CD4-positive, alpha-beta T cell (primary cell): ENCODE measurements around the gene HOXB8. TPM values are rescaled to one million over a fixed set of nuclear protein-coding genes. Genes with fewer than 3 reads are reported as not detected.

Experiments used
- ATAC-seq: fragments of 200-7000 bp; cut with Tn5 transposase; one replicate; pipeline ENCODE4 v1.10.0; 2022; ENCODE audit warnings: mild to moderate bottlenecking; ENCODE audit not compliant: poor library complexity
- CTCF ChIA-PET: fragments of 350-600 bp; sonication (Branson Sonifier 250); formaldehyde crosslinking; loops from one replicate; lab custom pipeline; 2021; ENCODE audit warnings: antibody characterized with exemption, inconsistent platforms; lab: Charles Lee
- POLR2A ChIA-PET: fragments of 350-600 bp; sonication (Branson Sonifier 250); formaldehyde crosslinking; loops from one replicate; lab custom pipeline; 2021; ENCODE audit warnings: antibody characterized with exemption, inconsistent platforms; lab: Charles Lee
- DNase-seq, 14 experiments: peaks; one replicate each; pipeline ENCODE4 v3.0.0-alpha.2; 2013 to 2020; ENCODE audit warnings: mixed read lengths in 2 of 14
- H3K27ac ChIP-seq, 2 donors: one replicate each; pipeline versions ENCODE4 v1.5.1 to v1.7.0; 2013; ENCODE audit warnings: low read length in 2 of 2, low read depth in 1 of 2, mild to moderate bottlenecking in 1 of 2
- H3K27me3 ChIP-seq, 2 experiments: 1 replicate in 1 of 2; 2 replicates in 1 of 2; pipeline versions ENCODE4 v1.6.1 to v1.7.0; 2013; ENCODE audit warnings: low read length in 2 of 2, control low read depth in 1 of 2, mild to moderate bottlenecking in 1 of 2, moderate library complexity in 1 of 2; ENCODE audit not compliant: insufficient read depth in 2 of 2, control insufficient read depth in 1 of 2
- H3K36me3 ChIP-seq: one replicate; pipeline ENCODE4 v1.6.1; 2013; ENCODE audit warnings: low read length, control low read depth; ENCODE audit not compliant: insufficient read depth
- H3K4me1 ChIP-seq: one replicate; pipeline ENCODE4 v1.6.1; 2013; ENCODE audit warnings: low read length, control low read depth; ENCODE audit not compliant: insufficient read depth
- H3K4me3 ChIP-seq: one replicate; pipeline ENCODE4 v1.5.1; 2013; ENCODE audit warnings: mild to moderate bottlenecking, low read length, moderate library complexity
- H3K9me3 ChIP-seq, 2 experiments: 1 replicate in 1 of 2; 2 replicates in 1 of 2; pipeline versions ENCODE4 v1.6.1 to v1.7.0; 2013; ENCODE audit warnings: low read length in 2 of 2, mild to moderate bottlenecking in 2 of 2, control low read depth in 1 of 2, moderate library complexity in 1 of 2; ENCODE audit not compliant: control insufficient read depth in 1 of 2, insufficient read depth in 1 of 2
- H3K27ac Mint-ChIP-seq: one replicate; pipeline ENCODE4 v1.8.0; 2020; ENCODE audit warnings: mixed read lengths
- H3K27me3 Mint-ChIP-seq: one replicate; pipeline ENCODE4 v1.8.0; 2021; ENCODE audit warnings: mixed read lengths
- H3K36me3 Mint-ChIP-seq: one replicate; pipeline ENCODE4 v1.8.0; 2021; ENCODE audit warnings: low read depth, mixed read lengths
- H3K4me1 Mint-ChIP-seq: one replicate; pipeline ENCODE4 v1.8.0; 2021; ENCODE audit warnings: low read depth, mixed read lengths
- H3K4me3 Mint-ChIP-seq: one replicate; pipeline ENCODE4 v1.8.0; 2020; ENCODE audit warnings: mild to moderate bottlenecking, mixed read lengths
- H3K9me3 Mint-ChIP-seq: one replicate; pipeline ENCODE4 v1.8.0; 2020; ENCODE audit warnings: mixed read lengths
- CTCF ChIP-seq: fragments of 200-600 bp; IDR thresholded peaks from one replicate; pipeline ENCODE4 v1.8.0; 2022; ENCODE audit warnings: antibody characterized with exemption, mild to moderate bottlenecking
- intact Hi-C, 2 experiments: fragments of 100-400 bp; cut with DNase I in 1 of 2; cut with micrococcal nuclease in 1 of 2; formaldehyde crosslinking; loops; one replicate each; pipeline versions ENCODE4 v1.15.1 to v1.9.0; 2023 to 2025; cut with DNase I, micrococcal nuclease
- total RNA-seq, 174 experiments: library from RNA in 2 of 174; stranded (reverse) in 2 of 174; gene quantifications; one replicate each; pipeline ENCODE4 v1.2.3 and lab custom pipeline; 2021 to 2026

Gene HOXB8
- total RNA-seq, 2 experiments from 2014 or later, result not detected

- ChIA-PET POLR2A (no interaction called here), CTCF (interaction anchor here (4.1 kb wide), 1 partner anchor 12 kb away, joined by 20 read pairs; no protein-coding TSS in a partner anchor)
- Histone ChIP-seq H3K36me3 (no peaks in the 10 kb centered on the region), H3K4me1 (peaks cover 43% of the 10 kb centered on the region), H3K9me3 (peaks cover 0 to 19% of the 10 kb centered on the region in 2 experiments), H3K27ac (no peak overlapping the region), H3K27me3 (peaks cover 84% of the 10 kb centered on the region in 2 experiments), H3K4me3 (no peak overlapping the region)
- Mint-ChIP-seq H3K27me3 (peaks cover 91% of the 10 kb centered on the region), H3K4me3 (no peak overlapping the region), H3K9me3 (no peaks in the 10 kb centered on the region), H3K36me3 (no peaks in the 10 kb centered on the region), H3K4me1 (peaks cover 26% of the 10 kb centered on the region), H3K27ac (no peak overlapping the region)
- ATAC-seq (no peak), DNase-seq (no peak)
- no peak for TF ChIP-seq CTCF
- intact Hi-C loops, result loop anchor here in 1 of 2 experiments (1.0 kb wide), 1 partner anchor 11 kb away; no protein-coding TSS in a partner anchor
Measured at GRCh38 chr17:48605991-48606891, 8.9 kb downstream of the HOXB8 start.

- no peaks in the 10 kb centered on the region for H3K36me3 ChIP-seq
- H3K27me3 ChIP-seq, result peaks cover 84 to 85% of the 10 kb centered on the region in 2 experiments
- peaks cover 18% of the 10 kb centered on the region for H3K4me1 Mint-ChIP-seq
- DNase-seq, result no peak
- H3K4me1 ChIP-seq, result peaks cover 36% of the 10 kb centered on the region
- intact Hi-C loops, result no loop called here
- no peak overlapping the region for H3K4me3 ChIP-seq
- H3K4me3 Mint-ChIP-seq, result no peak overlapping the region
- TF ChIP-seq CTCF, result no peak
- H3K36me3 Mint-ChIP-seq, result no peaks in the 10 kb centered on the region
- no peak overlapping the region for H3K27ac Mint-ChIP-seq
- ChIA-PET CTCF (no interaction called here), POLR2A (no interaction called here)
- no peaks in the 10 kb centered on the region for H3K9me3 Mint-ChIP-seq
- ATAC-seq, result no peak
- peaks cover 91% of the 10 kb centered on the region for H3K27me3 Mint-ChIP-seq
- peaks cover 0 to 19% of the 10 kb centered on the region in 2 experiments for H3K9me3 ChIP-seq
- no peak overlapping the region for H3K27ac ChIP-seq
Measured at GRCh38 chr17:48605409-48605919, 9.6 kb downstream of the HOXB8 start.

- no peak within 1 kb of the TSS for H3K4me3 Mint-ChIP-seq
- no peak for TF ChIP-seq CTCF
- Histone ChIP-seq H3K27me3 (peaks cover 84 to 85% of the 10 kb centered on the region in 2 experiments), H3K9me3 (peaks cover 0 to 19% of the 10 kb centered on the region in 2 experiments), H3K4me1 (peaks cover 30% of the 10 kb centered on the region), H3K27ac (no peak within 1 kb of the TSS), H3K36me3 (no peaks in the 10 kb centered on the region), H3K4me3 (no peak within 1 kb of the TSS)
- H3K9me3 Mint-ChIP-seq, result no peaks in the 10 kb centered on the region
- intact Hi-C loops, result no loop called here
- peaks cover 95% of the 10 kb centered on the region for H3K27me3 Mint-ChIP-seq
- POLR2A ChIA-PET, result no interaction called here
- no peak within 1 kb of the TSS for H3K27ac Mint-ChIP-seq
- ATAC-seq (no peak), DNase-seq (no peak)
- H3K4me1 Mint-ChIP-seq, result peaks cover 18% of the 10 kb centered on the region
- CTCF ChIA-PET, result interaction anchor here (1.0 kb wide), 1 partner anchor 8 kb away, joined by 3 read pairs; no protein-coding TSS in a partner anchor
- no peaks in the 10 kb centered on the region for H3K36me3 Mint-ChIP-seq
Measured at GRCh38 chr17:48604770-48605329, 10.2 kb downstream of the HOXB8 start, which contains the start of gene HOXB6. HOXB6 (minus strand) TSS chr17:48604986; CDS start chr17:48598150, 6,836 bp downstream.
